ENCODE results near the gene LYST.
A peak's percentile ranks its signal among the peaks of the same experiment; 100 is the strongest.
"Not testable (repeated sequence)": the region's sequence is repeated elsewhere in the genome, so short reads cannot be mapped to it uniquely, and the experiment has no call there.

The LYST gene, protein sequence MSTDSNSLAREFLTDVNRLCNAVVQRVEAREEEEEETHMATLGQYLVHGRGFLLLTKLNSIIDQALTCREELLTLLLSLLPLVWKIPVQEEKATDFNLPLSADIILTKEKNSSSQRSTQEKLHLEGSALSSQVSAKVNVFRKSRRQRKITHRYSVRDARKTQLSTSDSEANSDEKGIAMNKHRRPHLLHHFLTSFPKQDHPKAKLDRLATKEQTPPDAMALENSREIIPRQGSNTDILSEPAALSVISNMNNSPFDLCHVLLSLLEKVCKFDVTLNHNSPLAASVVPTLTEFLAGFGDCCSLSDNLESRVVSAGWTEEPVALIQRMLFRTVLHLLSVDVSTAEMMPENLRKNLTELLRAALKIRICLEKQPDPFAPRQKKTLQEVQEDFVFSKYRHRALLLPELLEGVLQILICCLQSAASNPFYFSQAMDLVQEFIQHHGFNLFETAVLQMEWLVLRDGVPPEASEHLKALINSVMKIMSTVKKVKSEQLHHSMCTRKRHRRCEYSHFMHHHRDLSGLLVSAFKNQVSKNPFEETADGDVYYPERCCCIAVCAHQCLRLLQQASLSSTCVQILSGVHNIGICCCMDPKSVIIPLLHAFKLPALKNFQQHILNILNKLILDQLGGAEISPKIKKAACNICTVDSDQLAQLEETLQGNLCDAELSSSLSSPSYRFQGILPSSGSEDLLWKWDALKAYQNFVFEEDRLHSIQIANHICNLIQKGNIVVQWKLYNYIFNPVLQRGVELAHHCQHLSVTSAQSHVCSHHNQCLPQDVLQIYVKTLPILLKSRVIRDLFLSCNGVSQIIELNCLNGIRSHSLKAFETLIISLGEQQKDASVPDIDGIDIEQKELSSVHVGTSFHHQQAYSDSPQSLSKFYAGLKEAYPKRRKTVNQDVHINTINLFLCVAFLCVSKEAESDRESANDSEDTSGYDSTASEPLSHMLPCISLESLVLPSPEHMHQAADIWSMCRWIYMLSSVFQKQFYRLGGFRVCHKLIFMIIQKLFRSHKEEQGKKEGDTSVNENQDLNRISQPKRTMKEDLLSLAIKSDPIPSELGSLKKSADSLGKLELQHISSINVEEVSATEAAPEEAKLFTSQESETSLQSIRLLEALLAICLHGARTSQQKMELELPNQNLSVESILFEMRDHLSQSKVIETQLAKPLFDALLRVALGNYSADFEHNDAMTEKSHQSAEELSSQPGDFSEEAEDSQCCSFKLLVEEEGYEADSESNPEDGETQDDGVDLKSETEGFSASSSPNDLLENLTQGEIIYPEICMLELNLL (N-terminal part only)

DNA sequence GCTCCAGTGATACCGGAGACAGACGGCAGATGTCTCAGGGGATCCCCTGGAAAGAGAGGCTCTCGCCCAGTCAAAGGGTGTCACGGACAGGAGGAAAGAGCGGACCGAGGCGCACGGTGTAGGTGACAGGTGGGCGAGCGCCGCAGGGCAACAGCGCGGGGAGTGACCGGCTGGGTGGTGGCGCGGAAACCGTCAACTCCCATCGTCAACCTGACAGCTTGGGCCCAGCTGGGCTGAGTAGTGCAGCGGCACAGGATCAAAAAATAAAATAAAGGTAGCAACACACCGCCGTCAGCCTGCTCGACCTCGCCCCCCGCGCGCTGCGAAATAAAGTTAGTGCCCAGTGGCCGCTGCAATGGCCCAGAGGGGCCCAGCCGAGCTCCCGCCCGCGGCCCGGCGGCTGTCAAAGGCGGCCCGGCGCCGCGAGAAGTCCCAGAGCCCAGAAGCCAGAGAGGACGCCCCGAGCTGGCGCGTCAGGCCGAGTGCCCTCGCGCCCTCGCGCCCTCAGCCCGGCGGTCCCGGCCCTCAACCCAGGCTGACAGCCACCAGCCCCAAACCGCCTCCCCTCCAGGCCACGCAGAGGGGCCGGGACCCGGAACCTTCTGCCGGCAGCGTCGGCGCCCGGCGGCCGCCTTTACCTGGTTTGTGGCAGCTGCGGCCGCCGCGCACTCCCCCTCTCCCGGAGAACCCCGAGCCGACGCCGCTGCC, at the start of gene LYST:
Gene LYST, minus strand, starts transcription at position 702 of the 708 bp plus-strand sequence. CDS start 36,489 bp downstream, outside the sequence.
- peak; percentile 64 for DNase-seq

GRCh38 chr1:235915489-235915888, 48.8 kb upstream of the LYST start:
- DNase-seq, result not testable (repeated sequence)

GRCh38 chr1:235913311-235913710, 46.6 kb upstream of the LYST start:
- DNase-seq, result no peak

GRCh38 chr1:235911876-235912275, 45.2 kb upstream of the LYST start:
- DNase-seq, result no peak

- no peak for DNase-seq
Measured at GRCh38 chr1:235911300-235911662, 44.6 kb upstream of the LYST start.

DNA sequence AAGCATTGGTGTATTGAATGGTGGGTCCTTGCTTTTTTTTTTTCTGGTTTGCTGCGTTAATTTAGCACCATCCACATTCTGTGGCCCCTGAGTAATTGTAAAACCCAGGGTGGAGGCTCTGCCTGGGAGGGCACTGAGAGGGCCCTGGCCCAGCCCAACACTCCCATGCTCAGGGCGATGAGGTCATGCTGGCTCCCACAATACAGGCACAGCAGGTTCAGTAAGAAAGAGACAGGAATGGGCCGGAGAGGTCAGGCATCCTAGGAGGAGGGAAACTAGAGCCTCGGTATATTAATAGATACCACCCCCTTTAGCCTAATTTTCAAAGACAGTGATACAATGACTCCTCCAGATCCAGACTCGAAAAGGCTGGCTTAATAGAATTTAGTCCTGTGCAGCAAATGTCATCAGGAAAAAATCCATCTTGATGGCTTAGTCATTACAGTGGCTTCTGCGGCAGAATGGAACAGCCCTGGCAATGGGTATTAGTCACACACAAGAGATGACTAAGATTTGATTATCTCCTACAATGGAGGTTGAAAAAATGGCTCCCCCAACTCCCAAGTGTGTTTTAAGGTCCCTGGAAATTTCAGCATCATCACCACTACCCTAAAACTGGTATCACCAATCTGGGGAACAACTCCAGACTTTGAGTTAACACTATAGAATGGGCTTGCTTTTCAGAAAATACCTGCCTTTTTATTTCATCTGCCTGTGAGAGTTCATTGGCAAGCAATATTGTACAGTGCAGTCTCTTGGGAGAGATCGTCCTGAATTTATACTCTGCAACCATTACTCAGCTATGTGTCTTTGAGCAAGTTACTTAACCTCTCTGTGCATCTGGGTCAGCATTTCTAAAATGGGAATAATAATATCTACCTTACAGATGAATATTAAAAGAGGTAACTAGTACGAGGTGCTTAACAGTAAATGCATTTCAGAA, 43.9 kb upstream of the LYST start:
- DNase-seq, result no peak

GRCh38 chr1:235908742-235909520, 42.2 kb upstream of the LYST start:
- DNase-seq, result no peak

DNA sequence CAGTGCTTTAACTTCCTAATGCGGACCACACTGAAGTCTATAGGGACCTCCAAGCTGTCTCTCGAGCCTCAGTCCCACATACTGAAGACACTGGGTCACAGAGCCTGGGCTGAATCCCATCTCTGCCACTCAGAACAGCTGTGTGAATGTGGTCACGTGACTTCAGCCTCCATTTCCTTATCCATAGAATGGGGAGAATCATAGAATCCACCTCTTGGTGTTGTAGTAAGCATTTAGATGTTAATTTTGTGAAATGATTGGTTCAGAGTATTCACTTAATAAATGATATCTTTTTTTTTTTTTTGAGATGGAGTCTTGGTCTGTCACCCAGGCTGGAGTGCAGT, 41.2 kb upstream of the LYST start:
- DNase-seq, result no peak

GRCh38 chr1:235907187-235907896, 40.6 kb upstream of the LYST start:
- DNase-seq, result no peak

- no peak for DNase-seq
Measured at GRCh38 chr1:235906436-235906835, 39.7 kb upstream of the LYST start.

DNA sequence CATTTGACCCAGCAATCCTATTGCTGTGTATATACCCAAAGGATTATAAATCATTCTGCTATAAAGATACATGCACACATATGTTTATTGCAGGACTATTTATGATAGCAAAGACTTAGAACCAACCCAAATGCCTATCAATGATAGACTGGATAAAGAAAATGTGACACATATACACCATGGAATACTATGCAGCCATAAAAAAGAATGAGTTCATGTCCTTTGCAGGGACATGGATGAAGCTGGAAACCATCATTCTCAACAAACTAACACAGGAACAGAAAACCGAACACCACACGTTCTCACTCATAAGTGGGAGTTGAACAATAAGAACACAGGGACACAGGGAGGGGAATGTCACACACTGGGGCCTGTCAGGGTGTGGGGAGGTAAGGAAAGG, 37.1 kb upstream of the LYST start:
- not testable (repeated sequence) for DNase-seq

DNA sequence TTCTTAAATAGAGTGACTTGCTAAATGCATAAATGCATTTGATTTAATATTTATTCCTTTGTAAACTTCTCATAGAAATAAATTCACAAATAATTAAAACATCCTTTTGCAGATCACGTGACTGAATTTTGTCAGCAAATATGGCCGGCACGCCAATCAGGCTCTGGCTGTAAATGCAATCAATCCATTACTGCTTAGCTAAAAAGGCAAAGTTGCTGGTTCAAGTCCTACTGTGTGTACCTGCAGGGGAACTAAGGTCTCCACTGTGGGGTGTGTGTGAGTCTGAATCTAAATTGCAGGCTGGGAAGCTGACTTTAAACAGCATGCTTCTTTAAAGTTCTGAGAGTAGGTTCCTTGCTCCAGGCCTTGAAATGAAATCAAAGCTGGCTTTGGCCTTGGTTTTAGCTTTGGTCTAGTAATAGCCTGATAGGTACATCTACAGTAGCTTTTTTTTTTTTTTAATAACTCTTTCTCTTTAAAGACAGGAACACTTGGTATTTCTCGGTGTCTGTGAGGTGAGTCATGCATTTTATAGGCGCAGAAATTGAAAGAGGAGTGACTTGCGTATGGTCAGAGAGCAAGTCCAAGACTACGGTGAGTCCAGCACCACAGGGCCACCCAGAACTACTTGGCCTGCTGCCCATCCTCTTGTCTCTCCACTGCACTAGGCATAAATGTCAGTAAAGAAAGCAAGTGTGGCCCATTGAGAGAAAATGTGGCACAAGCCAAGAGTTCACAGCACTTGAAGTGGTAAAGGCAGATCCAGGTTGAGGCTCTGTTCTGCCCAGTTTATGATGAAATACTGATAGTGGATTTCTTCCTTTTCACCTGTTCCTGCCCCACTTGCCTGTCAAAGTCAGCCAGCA, 36.2 kb upstream of the LYST start:
- DNase-seq, result no peak

GRCh38 chr1:235901461-235901860, 34.8 kb upstream of the LYST start:
- DNase-seq, result no peak

DNA sequence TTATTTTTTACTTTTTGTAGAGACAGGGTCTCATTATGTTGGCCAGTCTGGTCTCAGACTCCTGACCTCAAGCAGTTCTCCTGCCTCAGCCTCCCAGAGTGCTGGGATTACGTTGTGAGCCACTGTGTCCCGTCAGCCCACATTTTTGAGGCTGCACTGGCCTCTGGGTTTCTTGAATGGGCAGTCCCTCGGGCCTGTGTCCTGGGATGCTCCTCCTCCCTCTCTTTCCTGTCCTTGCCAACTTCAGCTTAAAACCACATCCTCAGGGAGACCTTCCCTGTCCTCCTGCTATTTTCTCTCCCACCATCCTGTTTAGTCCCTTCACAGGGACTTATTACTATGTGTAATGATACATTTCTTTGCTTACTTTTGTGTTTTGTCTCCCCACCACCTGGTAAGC, 31.4 kb upstream of the LYST start:
- DNase-seq, result no peak

- DNase-seq, result no peak
Measured at GRCh38 chr1:235893840-235894239, 27.1 kb upstream of the LYST start.

- DNase-seq, result no peak
Measured at GRCh38 chr1:235892734-235893413, 26.2 kb upstream of the LYST start.

DNA sequence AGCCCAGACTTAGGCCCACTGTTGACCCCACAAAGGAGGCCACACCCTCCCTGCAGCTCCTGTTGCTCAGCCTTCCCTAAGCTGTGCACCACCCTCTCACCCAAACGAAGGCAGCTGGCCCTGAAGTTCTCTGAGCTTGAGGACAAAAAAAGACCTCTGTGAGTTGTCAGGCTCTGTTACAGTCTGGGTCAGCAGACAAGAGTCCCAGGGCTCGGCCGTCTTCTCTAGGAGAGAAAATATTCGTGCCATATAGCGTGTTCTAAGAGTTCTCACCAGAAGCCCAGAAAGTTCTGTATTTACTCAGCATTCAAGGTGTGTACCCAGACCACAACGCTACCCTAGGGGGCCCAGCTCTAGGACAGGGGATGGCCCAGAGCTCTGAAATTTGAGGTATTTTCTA, 25.5 kb upstream of the LYST start:
- DNase-seq, result no peak

DNA sequence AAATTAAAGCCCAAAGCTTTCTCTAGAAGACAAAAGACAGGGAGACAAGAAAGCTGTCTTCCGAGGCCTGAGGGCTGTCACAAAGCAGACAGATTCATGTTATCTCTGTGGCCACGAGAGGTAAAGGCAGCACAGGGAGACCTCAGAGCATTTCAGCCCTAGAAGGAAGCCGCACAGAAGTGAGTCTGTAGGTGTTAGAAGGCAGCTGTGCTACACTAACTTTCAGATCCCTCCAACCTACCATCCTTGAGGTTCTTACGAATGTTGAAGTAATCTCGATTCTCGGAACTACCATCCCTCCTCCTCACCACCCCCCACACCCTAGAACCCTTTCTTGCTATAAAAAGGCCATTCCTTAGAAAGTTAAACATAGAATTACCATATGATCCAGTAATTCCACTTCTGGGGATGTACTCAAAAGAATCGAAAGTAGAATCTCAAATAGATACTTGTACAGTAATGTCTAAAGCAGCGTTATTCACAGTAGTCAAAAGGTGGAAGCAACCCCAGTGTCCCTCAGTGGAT, 21.5 kb upstream of the LYST start:
- peak; percentile 42 for DNase-seq

Measured in NK-92 treated with Interleukin-12 subunit alpha and Interleukin-12 subunit beta, amount 100 ng/mL, for 24 hours (cell line).